HL-60 (cell line): ENCODE results near the gene AP1AR.

Experiments used
- GABPA ChIP-seq: IDR thresholded peaks from 2 replicates; pipeline ENCODE4 v1.6.1; 2012; ENCODE audit warnings: low read depth
- TF ChIP-seq, protein P1 (sequence below): IDR thresholded peaks from one replicate; pipeline ENCODE4 v1.5.1; 2011; ENCODE audit warnings: low read length, control low read depth, inconsistent platforms; ENCODE audit not compliant: insufficient read depth

GRCh38 chr4:112206431-112206830 is 25.2 kb upstream of the AP1AR start:
- TF ChIP-seq, protein P1, sequence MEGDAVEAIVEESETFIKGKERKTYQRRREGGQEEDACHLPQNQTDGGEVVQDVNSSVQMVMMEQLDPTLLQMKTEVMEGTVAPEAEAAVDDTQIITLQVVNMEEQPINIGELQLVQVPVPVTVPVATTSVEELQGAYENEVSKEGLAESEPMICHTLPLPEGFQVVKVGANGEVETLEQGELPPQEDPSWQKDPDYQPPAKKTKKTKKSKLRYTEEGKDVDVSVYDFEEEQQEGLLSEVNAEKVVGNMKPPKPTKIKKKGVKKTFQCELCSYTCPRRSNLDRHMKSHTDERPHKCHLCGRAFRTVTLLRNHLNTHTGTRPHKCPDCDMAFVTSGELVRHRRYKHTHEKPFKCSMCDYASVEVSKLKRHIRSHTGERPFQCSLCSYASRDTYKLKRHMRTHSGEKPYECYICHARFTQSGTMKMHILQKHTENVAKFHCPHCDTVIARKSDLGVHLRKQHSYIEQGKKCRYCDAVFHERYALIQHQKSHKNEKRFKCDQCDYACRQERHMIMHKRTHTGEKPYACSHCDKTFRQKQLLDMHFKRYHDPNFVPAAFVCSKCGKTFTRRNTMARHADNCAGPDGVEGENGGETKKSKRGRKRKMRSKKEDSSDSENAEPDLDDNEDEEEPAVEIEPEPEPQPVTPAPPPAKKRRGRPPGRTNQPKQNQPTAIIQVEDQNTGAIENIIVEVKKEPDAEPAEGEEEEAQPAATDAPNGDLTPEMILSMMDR: no peak
- no peak for TF ChIP-seq GABPA
